NCI-H2081 (cell line): ENCODE data around the gene FANCE.
"Not testable (repeated sequence)": the region's sequence is repeated elsewhere in the genome, so short reads cannot be mapped to it uniquely, and the experiment has no call there.

Experiments
- DNase-seq, 2 experiments: peaks; one replicate each; lab custom pipeline; 2025; lab: John Stamatoyannopoulos, UW

The FANCE gene

GRCh38 chr6:35497571-35498421, 45.7 kb downstream of the FANCE start:
- no peak for DNase-seq

- DNase-seq = no peak
Observed at GRCh38 chr6:35498422-35499067, 46.4 kb downstream of the FANCE start.

- DNase-seq = no peak
Observed at GRCh38 chr6:35499372-35499771, 47.2 kb downstream of the FANCE start.

- DNase-seq = no peak
Observed at GRCh38 chr6:35500782-35501181, 48.6 kb downstream of the FANCE start.

GRCh38 chr6:35501784-35502183, 49.6 kb downstream of the FANCE start:
- DNase-seq = no peak

GRCh38 chr6:35503534-35503933, 51.4 kb downstream of the FANCE start:
- no peak for DNase-seq

- DNase-seq = no peak
Observed at GRCh38 chr6:35505999-35506412, 53.9 kb downstream of the FANCE start.

- no peak for DNase-seq
Observed at GRCh38 chr6:35506536-35506935, 54.4 kb downstream of the FANCE start.

- DNase-seq = no peak
Observed at GRCh38 chr6:35507221-35507620, 55.1 kb downstream of the FANCE start.

- DNase-seq = no peak
Observed at GRCh38 chr6:35508027-35508426, 55.9 kb downstream of the FANCE start.

GRCh38 chr6:35508542-35508941, 56.4 kb downstream of the FANCE start:
- no peak for DNase-seq

- no peak for DNase-seq
Observed at GRCh38 chr6:35510916-35511561, 58.9 kb downstream of the FANCE start.

- DNase-seq = no peak
Observed at GRCh38 chr6:35511562-35511941, 59.4 kb downstream of the FANCE start.

- DNase-seq = no peak
Observed at GRCh38 chr6:35512006-35512405, 59.9 kb downstream of the FANCE start.

- no peak for DNase-seq
Observed at GRCh38 chr6:35512740-35513139, 60.6 kb downstream of the FANCE start, which contains the start of gene TULP1. TSS of gene TULP1 (minus strand) at chr6:35512896. CDS start at chr6:35512858, 38 bp downstream.

- DNase-seq = no peak
Observed at GRCh38 chr6:35514587-35514986, 62.4 kb downstream of the FANCE start.

- DNase-seq = not testable (repeated sequence)
Observed at GRCh38 chr6:35515939-35516338, 63.8 kb downstream of the FANCE start.
